ENCODE results near the gene ZXDB. TPM values are rescaled to one million over a fixed set of nuclear protein-coding genes. Genes with fewer than 3 reads are reported as not detected.
"Not testable (repeated sequence)": the region's sequence is repeated elsewhere in the genome, so short reads cannot be mapped to it uniquely, and the experiment has no call there.

The ZXDB gene
- total RNA-seq, 1 experiment from 2014 or later = 11.9 TPM

- H3K36me3 Mint-ChIP-seq (ENCODE audit: insufficient read depth in 1 of 3, low read depth in 3 of 3); H4K5ac ChIP-seq (ENCODE audit: insufficient read length, low read depth, low read length); H2BK120ac ChIP-seq (ENCODE audit: low read depth, low read length, poor library complexity, severe bottlenecking); H3K4me1 Mint-ChIP-seq; H3K27ac ChIP-seq (ENCODE audit: insufficient read length, low read depth, low read length); H3K27me3 ChIP-seq (ENCODE audit: insufficient read depth, low read length); H3K79me1 ChIP-seq (ENCODE audit: insufficient read depth, low read depth, low read length, poor library complexity, severe bottlenecking); H2AFZ ChIP-seq (ENCODE audit: low read length); H3K4ac ChIP-seq (ENCODE audit: low read depth, low read length); DNase-seq; H4K8ac ChIP-seq (replicated peaks; ENCODE audit: insufficient read length, low read depth, low read length); H3K9ac ChIP-seq (ENCODE audit: extremely low read depth, insufficient read length, low read length); H3K27me3 Mint-ChIP-seq (ENCODE audit: low read depth); H3K18ac ChIP-seq (ENCODE audit: insufficient read length, low read depth, low read length); H3K23me2 ChIP-seq (ENCODE audit: insufficient read length, low read depth, low read length, poor library complexity, severe bottlenecking); H3K4me3 Mint-ChIP-seq; H3K4me2 ChIP-seq (ENCODE audit: insufficient read depth, insufficient read length, low read length); H4K91ac ChIP-seq (ENCODE audit: insufficient read length, low read depth, low read length); H2BK15ac ChIP-seq (ENCODE audit: low read depth, low read length); H2BK20ac ChIP-seq (ENCODE audit: low read depth, low read length, poor library complexity, severe bottlenecking); H3T11ph ChIP-seq (ENCODE audit: low read length); H3K23ac ChIP-seq (ENCODE audit: insufficient read length, low read depth, low read length); H2AK5ac ChIP-seq (ENCODE audit: insufficient read length, low read length); H4K20me1 ChIP-seq (ENCODE audit: control insufficient read depth, insufficient read depth, insufficient read length); H3K79me2 ChIP-seq (ENCODE audit: insufficient read depth, low read length); H3K56ac ChIP-seq (ENCODE audit: insufficient read length, low read depth, low read length); H3K14ac ChIP-seq (ENCODE audit: insufficient read depth, low read length); H2BK5ac ChIP-seq (ENCODE audit: insufficient read length, low read length); H2BK12ac ChIP-seq (ENCODE audit: insufficient read length, low read depth, low read length); H3K27ac Mint-ChIP-seq; H3K4me1 ChIP-seq (ENCODE audit: insufficient read depth, low read length): not testable (repeated sequence)
- peaks cover 66 to 74% of the 10 kb centered on the region in 2 experiments for H3K9me3 Mint-ChIP-seq
- H3K9me3 ChIP-seq (ENCODE audit: control insufficient read depth, low read depth, low read length) = peaks cover 37% of the 10 kb centered on the region
- TF ChIP-seq CTCF (conservative IDR thresholded peaks at IDR 0.05) = peak; percentile 62; the same call in 2 of the 3 replicates
- WGBS (ENCODE audit: extremely low coverage, insufficient read length, low lambda C conversion rate) = no CpG with 5 or more reads among the region's 9 CpGs
Measured at GRCh38 chrX:57582948-57583347, 8.9 kb upstream of the ZXDB start.

Data from H9 (cell line).